Endometrium (tissue), 2 donors: ENCODE data around the gene ZSWIM4.
"Not testable (repeated sequence)": the region's sequence is repeated elsewhere in the genome, so short reads cannot be mapped to it uniquely, and the experiment has no call there.

Source experiments
- FAIRE-seq: peaks from 2 replicates; lab custom pipeline; 2012; peaks lifted over from hg19 to GRCh38; lab: Jason Lieb, UNC
- donor health status: control.
- donor health status: control.

The ZSWIM4 gene

GRCh38 chr19:13794757-13795589 lies at the start of gene ZSWIM4:
TSS of gene ZSWIM4 (plus strand) at chr19:13795443. CDS start at chr19:13795649, 206 bp downstream.
- peak; percentile 91 for FAIRE-seq

GRCh38 chr19:13747098-13747453 lies 48.2 kb upstream of the ZSWIM4 start:
- no peak for FAIRE-seq

- no peak for FAIRE-seq
These were observed 46.9 kb upstream of the ZSWIM4 start for GRCh38 chr19:13748169-13748828.

- FAIRE-seq, result no peak
These were observed 43.8 kb upstream of the ZSWIM4 start for GRCh38 chr19:13751436-13751835.

- not testable (repeated sequence) for FAIRE-seq
These were observed 41.6 kb upstream of the ZSWIM4 start for GRCh38 chr19:13753622-13754021.

GRCh38 chr19:13756210-13756609 lies 39.0 kb upstream of the ZSWIM4 start:
- no peak for FAIRE-seq

GRCh38 chr19:13757805-13758772 lies 37.2 kb upstream of the ZSWIM4 start:
- FAIRE-seq, result no peak

- FAIRE-seq, result no peak
These were observed 36.4 kb upstream of the ZSWIM4 start for GRCh38 chr19:13758795-13759194.

- FAIRE-seq, result no peak
These were observed 33.8 kb upstream of the ZSWIM4 start for GRCh38 chr19:13761423-13761822.

- no peak for FAIRE-seq
These were observed 32.5 kb upstream of the ZSWIM4 start for GRCh38 chr19:13762635-13763235.

- no peak for FAIRE-seq
These were observed 32.0 kb upstream of the ZSWIM4 start for GRCh38 chr19:13763265-13763664.

- no peak for FAIRE-seq
These were observed 31.0 kb upstream of the ZSWIM4 start, which contains the start of gene MRI1 for GRCh38 chr19:13764101-13764807. TSS of gene MRI1 (plus strand) at chr19:13764522. CDS start at chr19:13764589, 67 bp downstream.

- FAIRE-seq, result no peak
These were observed 30.3 kb upstream of the ZSWIM4 start for GRCh38 chr19:13764821-13765394.

GRCh38 chr19:13765395-13766094 lies 29.7 kb upstream of the ZSWIM4 start:
- FAIRE-seq, result no peak

GRCh38 chr19:13766095-13766481 lies 29.2 kb upstream of the ZSWIM4 start:
- FAIRE-seq, result no peak

GRCh38 chr19:13768510-13768909 lies 26.7 kb upstream of the ZSWIM4 start:
- no peak for FAIRE-seq

- FAIRE-seq, result no peak
These were observed 25.1 kb upstream of the ZSWIM4 start for GRCh38 chr19:13770013-13770635.

- peak; percentile 83 for FAIRE-seq
These were observed 20.7 kb upstream of the ZSWIM4 start, which contains the start of gene C19orf53 for GRCh38 chr19:13774217-13775191. TSS of gene C19orf53 (plus strand) at chr19:13774456. CDS start at chr19:13774478, 22 bp downstream.
